ENCODE measurements around the gene C17orf75.
A peak's percentile ranks its signal among the peaks of the same experiment; 100 is the strongest.

C17orf75 gene

GRCh38 chr17:32345951-32346600, 4.1 kb upstream of the C17orf75 start:
- Histone ChIP-seq H2AFZ (no peak overlapping the region), H3K9ac (no peak overlapping the region), H3K27me3 (ENCODE audit: control insufficient read depth, insufficient read depth, low read length) (no peaks in the 10 kb centered on the region), H3K79me2 (peaks cover 7% of the 10 kb centered on the region), H3K4me1 (peaks cover 6% of the 10 kb centered on the region), H3K4me2 (ENCODE audit: low read length) (no peak overlapping the region), H3K27ac (no peak overlapping the region), H3K4me3 (ENCODE audit: low read depth, low read length) (no peak overlapping the region), H3K9me3 (ENCODE audit: control insufficient read depth, low read length) (no peaks in the 10 kb centered on the region), H3K36me3 (ENCODE audit: control insufficient read depth, insufficient read depth, low read length) (no peaks in the 10 kb centered on the region)
- no peak for TF ChIP-seq CTCF (IDR thresholded peaks at IDR 0.05)

- H3K36me3 ChIP-seq (ENCODE audit: control insufficient read depth, insufficient read depth, low read length): no peaks in the 10 kb centered on the region
- no peak overlapping the region for H3K4me3 ChIP-seq (ENCODE audit: low read depth, low read length)
- no peaks in the 10 kb centered on the region for H3K79me2 ChIP-seq
- H3K9ac ChIP-seq: no peak overlapping the region
- no peak overlapping the region for H3K27ac ChIP-seq
- no peaks in the 10 kb centered on the region for H3K27me3 ChIP-seq (ENCODE audit: control insufficient read depth, insufficient read depth, low read length)
- no peaks in the 10 kb centered on the region for H3K9me3 ChIP-seq (ENCODE audit: control insufficient read depth, low read length)
- TF ChIP-seq CTCF (IDR thresholded peaks at IDR 0.05): no peak
- H3K4me2 ChIP-seq (ENCODE audit: low read length): peak overlapping the region; percentile 99
- peak overlapping the region; percentile 72 for H2AFZ ChIP-seq
- no peaks in the 10 kb centered on the region for H3K4me1 ChIP-seq
Observed at GRCh38 chr17:32342603-32343325, 791 bp upstream of the C17orf75 start.

- H3K4me2 ChIP-seq (ENCODE audit: low read length): peak overlapping the region; percentile 99
- H3K36me3 ChIP-seq (ENCODE audit: control insufficient read depth, insufficient read depth, low read length): no peaks in the 10 kb centered on the region
- no peaks in the 10 kb centered on the region for H3K79me2 ChIP-seq
- no peaks in the 10 kb centered on the region for H3K27me3 ChIP-seq (ENCODE audit: control insufficient read depth, insufficient read depth, low read length)
- H2AFZ ChIP-seq: peak overlapping the region; percentile 72
- peak overlapping the region; percentile 71 for H3K4me3 ChIP-seq (ENCODE audit: low read depth, low read length)
- no peak overlapping the region for H3K9ac ChIP-seq
- no peaks in the 10 kb centered on the region for H3K4me1 ChIP-seq
- peak overlapping the region; percentile 65 for H3K27ac ChIP-seq
- peak; percentile 34 for TF ChIP-seq CTCF (IDR thresholded peaks at IDR 0.05)
- H3K9me3 ChIP-seq (ENCODE audit: control insufficient read depth, low read length): no peaks in the 10 kb centered on the region
Observed at GRCh38 chr17:32341141-32341856, 674 bp downstream of the C17orf75 start.

GRCh38 chr17:32335687-32336086, 6.3 kb downstream of the C17orf75 start:
- H3K4me3 ChIP-seq (ENCODE audit: low read depth, low read length): no peak overlapping the region
- H3K36me3 ChIP-seq (ENCODE audit: control insufficient read depth, insufficient read depth, low read length): no peaks in the 10 kb centered on the region
- no peaks in the 10 kb centered on the region for H3K27me3 ChIP-seq (ENCODE audit: control insufficient read depth, insufficient read depth, low read length)
- H3K27ac ChIP-seq: no peak overlapping the region
- no peaks in the 10 kb centered on the region for H3K4me1 ChIP-seq
- TF ChIP-seq CTCF (IDR thresholded peaks at IDR 0.05): no peak
- no peak overlapping the region for H2AFZ ChIP-seq
- H3K9me3 ChIP-seq (ENCODE audit: control insufficient read depth, low read length): no peaks in the 10 kb centered on the region
- no peak overlapping the region for H3K9ac ChIP-seq
- H3K79me2 ChIP-seq: no peaks in the 10 kb centered on the region
- no peak overlapping the region for H3K4me2 ChIP-seq (ENCODE audit: low read length)
